Right lobe of liver (tissue), 4 donors: ENCODE data around the gene TRDMT1.

Experiments used
- CTCF ChIP-seq, 4 donors: fragments of 200-600 bp in 3 of 4; fragments of 450-650 bp in 1 of 4; IDR thresholded peaks; one replicate each; pipeline versions ENCODE4 v1.5.1 to v1.8.0; 2016 to 2022; ENCODE audit warnings: antibody characterized with exemption in 4 of 4, mild to moderate bottlenecking in 2 of 4
- POLR2A ChIP-seq: fragments of 450-650 bp; IDR thresholded peaks from one replicate; pipeline ENCODE4 v1.6.1; 2017; ENCODE audit warnings: antibody characterized with exemption, mild to moderate bottlenecking
- donor health status: DM: no; HTN: no; CAD: no.
- donor health status: DM: no; HTN: no; CAD: no.
- donor health status: DM: no; HTN: yes; CAD: no.

GRCh38 chr10:17217631-17218232, 16.3 kb upstream of the TRDMT1 start:
- no peak for TF ChIP-seq CTCF (IDR thresholded peaks at IDR 0.05)
- TF ChIP-seq POLR2A: no peak
